Mesodermal cell (in vitro differentiated cells): ENCODE measurements around the gene KCNJ6.

ENCODE experiments used
- H3K27ac ChIP-seq: 2 replicates; pipeline ENCODE4 v1.7.0; 2013; ENCODE audit warnings: mild to moderate bottlenecking, low read depth, low read length, moderate library complexity; ENCODE audit not compliant: severe bottlenecking
- H3K36me3 ChIP-seq: 2 replicates; pipeline ENCODE4 v1.7.1; 2013; ENCODE audit warnings: mild to moderate bottlenecking, low read length, moderate library complexity; ENCODE audit not compliant: control insufficient read depth, insufficient read depth
- H3K4me1 ChIP-seq: one replicate; pipeline ENCODE4 v1.7.1; 2013; ENCODE audit warnings: mild to moderate bottlenecking, low read length; ENCODE audit not compliant: insufficient read depth, control insufficient read depth, poor library complexity, severe bottlenecking
- H3K4me3 ChIP-seq: 2 replicates; pipeline ENCODE4 v1.7.0; 2013; ENCODE audit warnings: low read length, control low read depth, mild to moderate bottlenecking; ENCODE audit not compliant: insufficient read depth, poor library complexity, severe bottlenecking; ENCODE audit errors: extremely low read depth
- H3K9me3 ChIP-seq: 2 replicates; pipeline ENCODE4 v1.7.1; 2013; ENCODE audit warnings: mild to moderate bottlenecking, low read length, moderate library complexity; ENCODE audit not compliant: control insufficient read depth
- WGBS, 2 experiments: methylation state at CpG; one replicate each; pipeline ENCODE4 v1.1.5; 2013; ENCODE audit warnings: missing lambda C conversion rate in 2 of 2; ENCODE audit not compliant: insufficient coverage in 2 of 2; 5-methylcytosine and 5-hydroxymethylcytosine counted together

The KCNJ6 gene

GRCh38 chr21:37907076-37907475 lies 9.2 kb downstream of the KCNJ6 start:
- no peaks in the 10 kb centered on the region for H3K36me3 ChIP-seq
- no peaks in the 10 kb centered on the region for H3K9me3 ChIP-seq
- WGBS, 2 experiments: 75 to 92% methylated on average over 2 to 3 of the region's 4 CpGs
- H3K27ac ChIP-seq: no peak overlapping the region
- H3K4me1 ChIP-seq: no peaks in the 10 kb centered on the region
- H3K4me3 ChIP-seq: no peak overlapping the region

- no peaks in the 10 kb centered on the region for H3K36me3 ChIP-seq
- no peaks in the 10 kb centered on the region for H3K4me1 ChIP-seq
- H3K9me3 ChIP-seq: no peaks in the 10 kb centered on the region
- H3K27ac ChIP-seq: no peak overlapping the region
- WGBS, 2 experiments: 80 to 89% methylated on average over 4 to 5 of the region's 5 CpGs
- H3K4me3 ChIP-seq: no peak overlapping the region
These were observed 11.0 kb downstream of the KCNJ6 start for GRCh38 chr21:37905291-37905690.

GRCh38 chr21:37904856-37905255 lies 11.4 kb downstream of the KCNJ6 start:
- Histone ChIP-seq H3K27ac (no peak overlapping the region), H3K36me3 (no peaks in the 10 kb centered on the region), H3K4me1 (no peaks in the 10 kb centered on the region), H3K4me3 (no peak overlapping the region), H3K9me3 (no peaks in the 10 kb centered on the region)
- WGBS, 2 experiments: 95% methylated on average over 4 of the region's 4 CpGs; no CpG with 5 or more reads in 1 of the 2 experiments

- Histone ChIP-seq H3K36me3 (no peaks in the 10 kb centered on the region), H3K27ac (no peak overlapping the region), H3K4me1 (no peaks in the 10 kb centered on the region), H3K9me3 (no peaks in the 10 kb centered on the region), H3K4me3 (no peak overlapping the region)
- 80 to 100% methylated on average over 1 of the region's 2 CpGs for WGBS, 2 experiments
These were observed 12.9 kb downstream of the KCNJ6 start for GRCh38 chr21:37903396-37903795.

GRCh38 chr21:37899146-37899545 lies 17.1 kb downstream of the KCNJ6 start:
- Histone ChIP-seq H3K4me1 (no peaks in the 10 kb centered on the region), H3K9me3 (no peaks in the 10 kb centered on the region), H3K36me3 (no peaks in the 10 kb centered on the region), H3K27ac (no peak overlapping the region), H3K4me3 (no peak overlapping the region)
- WGBS, 2 experiments: 86 to 93% methylated on average over 4 to 6 of the region's 6 CpGs

GRCh38 chr21:37896788-37897187 lies 19.5 kb downstream of the KCNJ6 start:
- no peaks in the 10 kb centered on the region for H3K36me3 ChIP-seq
- no peak overlapping the region for H3K4me3 ChIP-seq
- H3K9me3 ChIP-seq: no peaks in the 10 kb centered on the region
- H3K4me1 ChIP-seq: no peaks in the 10 kb centered on the region
- 83 to 84% methylated on average over 5 of the region's 5 CpGs for WGBS, 2 experiments
- no peak overlapping the region for H3K27ac ChIP-seq

GRCh38 chr21:37891972-37892371 lies 24.3 kb downstream of the KCNJ6 start:
- Histone ChIP-seq H3K36me3 (no peaks in the 10 kb centered on the region), H3K9me3 (no peaks in the 10 kb centered on the region), H3K4me3 (no peak overlapping the region), H3K27ac (no peak overlapping the region), H3K4me1 (no peaks in the 10 kb centered on the region)
- 29 to 80% methylated on average over 1 of the region's 2 CpGs for WGBS, 2 experiments

- 93% methylated on average over 4 to 6 of the region's 6 CpGs for WGBS, 2 experiments
- H3K9me3 ChIP-seq: no peaks in the 10 kb centered on the region
- no peak overlapping the region for H3K4me3 ChIP-seq
- H3K4me1 ChIP-seq: no peaks in the 10 kb centered on the region
- no peaks in the 10 kb centered on the region for H3K36me3 ChIP-seq
- H3K27ac ChIP-seq: no peak overlapping the region
These were observed 27.6 kb downstream of the KCNJ6 start for GRCh38 chr21:37888659-37889058.

GRCh38 chr21:37886726-37887299 lies 29.4 kb downstream of the KCNJ6 start:
- no peaks in the 10 kb centered on the region for H3K4me1 ChIP-seq

GRCh38 chr21:37886120-37886519 lies 30.1 kb downstream of the KCNJ6 start:
- no peak overlapping the region for H3K27ac ChIP-seq
- H3K4me3 ChIP-seq: no peak overlapping the region
- no CpG with 5 or more reads among the region's 1 CpG for WGBS, 2 experiments
- H3K36me3 ChIP-seq: no peaks in the 10 kb centered on the region
- no peaks in the 10 kb centered on the region for H3K4me1 ChIP-seq
- no peaks in the 10 kb centered on the region for H3K9me3 ChIP-seq

More at GRCh38 chr21:37886726-37887299, 29.4 kb downstream of the KCNJ6 start:
- WGBS, 2 experiments: 73 to 94% methylated on average over 2 of the region's 3 CpGs
- no peaks in the 10 kb centered on the region for H3K36me3 ChIP-seq
- H3K9me3 ChIP-seq: no peaks in the 10 kb centered on the region
- H3K27ac ChIP-seq: no peak overlapping the region
- no peak overlapping the region for H3K4me3 ChIP-seq

GRCh38 chr21:37878946-37879660 lies 37.2 kb downstream of the KCNJ6 start:
- Histone ChIP-seq H3K36me3 (no peaks in the 10 kb centered on the region), H3K4me1 (no peaks in the 10 kb centered on the region), H3K27ac (no peak overlapping the region), H3K9me3 (no peaks in the 10 kb centered on the region), H3K4me3 (no peak overlapping the region)
- 93 to 100% methylated on average over 5 to 6 of the region's 7 CpGs for WGBS, 2 experiments
